ENCODE results near the gene SLC10A3.
"Not testable (repeated sequence)": the region's sequence is repeated elsewhere in the genome, so short reads cannot be mapped to it uniquely, and the experiment has no call there.

Gene SLC10A3

GRCh38 chrX:154509455-154509854, 19.0 kb upstream of the SLC10A3 start:
- DNase-seq, result no peak

GRCh38 chrX:154508384-154508745, 17.9 kb upstream of the SLC10A3 start:
- DNase-seq, result no peak

GRCh38 chrX:154507673-154508383, 17.4 kb upstream of the SLC10A3 start:
- DNase-seq, result no peak

GRCh38 chrX:154506483-154507332, 16.3 kb upstream of the SLC10A3 start:
- DNase-seq, result no peak

GRCh38 chrX:154505734-154506133, 15.3 kb upstream of the SLC10A3 start:
- DNase-seq, result no peak

- DNase-seq, result no peak
Measured at GRCh38 chrX:154502989-154503388, 12.6 kb upstream of the SLC10A3 start.

- no peak for DNase-seq
Measured at GRCh38 chrX:154502098-154502497, 11.7 kb upstream of the SLC10A3 start.

- DNase-seq, result not testable (repeated sequence)
Measured at GRCh38 chrX:154501423-154501822, 11.0 kb upstream of the SLC10A3 start.

GRCh38 chrX:154496591-154497137, 6.2 kb upstream of the SLC10A3 start:
- DNase-seq, result not testable (repeated sequence)

GRCh38 chrX:154495472-154495922, 5.1 kb upstream of the SLC10A3 start:
- DNase-seq, result no peak

- no peak for DNase-seq
Measured at GRCh38 chrX:154494715-154495114, 4.3 kb upstream of the SLC10A3 start.

- DNase-seq, result peak; percentile 17
Measured at GRCh38 chrX:154490021-154490413, 412 bp downstream of the SLC10A3 start.

- DNase-seq, result no peak
Measured at GRCh38 chrX:154489182-154489581, 1.2 kb downstream of the SLC10A3 start.

GRCh38 chrX:154488336-154489075, 1.9 kb downstream of the SLC10A3 start:
- no peak for DNase-seq

- DNase-seq, result no peak
Measured at GRCh38 chrX:154487518-154488290, 2.7 kb downstream of the SLC10A3 start.

- peak; percentile 41 for DNase-seq
Measured at GRCh38 chrX:154486396-154487207, 3.8 kb downstream of the SLC10A3 start, which contains the start of gene UBL4A. Gene UBL4A (minus strand): TSS chrX:154486615. CDS start chrX:154486584, 31 bp downstream.

- DNase-seq, result no peak
Measured at GRCh38 chrX:154486052-154486395, 4.4 kb downstream of the SLC10A3 start.

GRCh38 chrX:154485150-154486051, 5.0 kb downstream of the SLC10A3 start:
- no peak for DNase-seq

GRCh38 chrX:154484255-154485149, 5.9 kb downstream of the SLC10A3 start:
- DNase-seq, result no peak
